GM19043 (cell line): Measurements from ENCODE around the gene SWI5.

Source experiments
- ATAC-seq: cut with Tn5 transposase; IDR thresholded peaks from one replicate; pipeline ENCODE4 v1.9.1; 2021; ENCODE audit warnings: low read depth; ENCODE audit not compliant: unreplicated experiment

The SWI5 gene

DNA sequence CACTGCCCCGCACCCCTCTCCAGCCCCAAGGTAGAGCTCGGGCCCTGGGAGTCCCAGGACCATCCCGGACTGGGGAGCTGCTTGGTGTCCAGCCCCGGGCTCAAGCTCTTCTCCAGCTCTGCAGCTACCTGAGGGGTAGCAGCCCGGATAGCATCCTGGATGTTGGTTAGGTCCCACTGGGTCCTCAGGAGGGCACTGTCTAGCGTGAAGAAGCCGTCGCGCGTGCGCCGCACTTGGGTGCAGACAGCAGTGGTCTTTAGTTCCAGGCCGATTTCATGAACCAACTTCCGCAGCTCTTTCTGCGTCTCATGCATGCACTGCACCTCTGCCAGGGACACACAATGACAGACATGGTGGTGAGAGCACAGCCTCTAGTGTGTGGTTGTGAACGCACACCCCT is 33.5 kb downstream of the SWI5 start:
- ATAC-seq, result no peak

DNA sequence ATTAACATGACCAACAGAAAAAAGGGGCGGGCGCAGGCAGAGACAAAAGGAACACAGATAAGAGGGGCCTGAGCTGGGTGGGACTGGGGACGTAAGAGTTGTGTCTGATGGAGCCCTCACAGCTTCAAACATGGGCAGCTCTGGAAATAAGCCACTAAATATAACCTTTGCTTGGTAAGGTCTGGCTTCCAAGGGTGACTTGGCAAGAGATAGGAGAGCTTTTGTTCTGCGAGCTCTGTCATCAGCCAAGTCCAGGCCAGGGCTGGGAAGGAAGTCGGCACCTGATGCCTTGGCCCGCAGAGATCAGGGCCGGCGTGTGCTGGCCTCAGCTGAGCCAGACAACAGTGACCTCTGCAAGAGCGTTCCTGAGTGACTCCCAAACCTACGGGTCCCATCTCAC is 34.4 kb downstream of the SWI5 start:
- no peak for ATAC-seq

DNA sequence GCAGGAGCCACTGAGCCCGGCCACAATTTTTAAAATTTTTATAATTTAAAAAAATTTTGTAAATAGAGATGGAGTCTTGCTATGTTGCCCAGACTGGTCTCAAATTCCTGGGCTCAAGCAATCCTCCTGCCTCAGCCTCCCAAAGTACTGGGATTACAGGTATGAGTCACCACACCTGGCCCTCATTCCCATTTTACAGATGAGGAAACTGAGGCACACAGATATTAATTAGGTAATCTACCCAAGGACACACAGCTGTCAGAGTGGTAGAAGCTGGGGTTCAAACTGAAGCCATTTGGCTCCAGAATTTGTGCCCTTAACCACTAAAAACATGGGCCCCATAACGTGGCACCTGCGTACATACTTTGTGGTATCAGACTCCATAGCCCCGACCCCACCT is 38.6 kb downstream of the SWI5 start:
- no peak for ATAC-seq

DNA sequence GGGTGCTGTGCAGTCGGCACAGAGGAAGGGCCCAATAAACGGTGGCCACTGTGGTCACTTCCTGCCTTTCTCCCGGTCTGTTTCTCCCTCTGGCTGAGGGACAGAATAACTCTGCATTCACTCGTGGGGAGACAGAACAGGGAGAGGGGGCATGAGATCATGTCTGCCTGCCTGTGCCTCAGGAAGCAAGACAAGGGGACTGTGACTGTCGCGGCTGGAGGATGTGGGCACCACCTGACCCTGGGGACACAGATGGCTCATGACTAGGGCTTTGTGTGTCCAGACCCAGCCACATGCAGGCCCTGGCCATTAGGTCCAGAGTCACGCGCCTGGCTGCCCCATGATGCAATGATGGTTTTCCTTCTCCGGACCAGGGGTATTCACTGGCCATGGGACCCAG is 40.3 kb downstream of the SWI5 start:
- no peak for ATAC-seq

DNA sequence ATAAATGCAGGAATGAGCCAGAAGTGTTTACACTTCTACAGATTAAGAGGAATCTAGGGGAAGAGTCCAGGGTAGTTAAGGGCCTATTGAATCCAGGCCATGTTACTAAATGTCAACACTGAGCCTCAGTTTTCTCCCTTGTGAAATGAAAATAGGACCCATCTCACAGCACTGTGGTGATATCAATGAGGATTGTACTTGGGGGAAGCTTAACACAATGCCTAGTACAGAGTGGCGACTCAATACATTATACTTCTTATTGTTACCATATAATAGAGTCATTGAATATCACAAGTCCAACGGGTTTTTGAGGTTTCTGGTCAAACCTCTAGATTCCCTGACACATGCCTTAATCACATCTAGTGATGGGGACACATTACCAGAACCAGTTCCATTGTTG is 41.6 kb downstream of the SWI5 start:
- no peak for ATAC-seq

DNA sequence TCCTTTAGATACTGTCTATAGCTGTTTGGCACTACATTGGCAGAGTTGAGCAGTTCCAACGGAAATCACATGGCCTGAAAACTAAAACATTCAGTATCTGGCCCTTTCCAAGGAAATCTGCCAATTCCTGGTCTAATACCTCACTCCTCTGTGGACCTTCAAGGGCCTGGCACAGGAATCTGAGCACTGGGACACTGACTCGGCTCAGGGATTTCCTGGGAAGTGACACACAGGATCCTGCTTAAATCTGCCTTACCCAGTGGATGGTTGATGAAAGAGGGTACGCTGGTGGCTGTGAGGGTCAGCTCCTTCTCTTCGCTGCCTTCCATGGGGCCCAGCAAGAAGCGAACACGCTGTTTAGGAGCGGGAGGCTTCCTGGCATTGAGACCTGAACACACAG is 45.3 kb downstream of the SWI5 start:
- ATAC-seq, result no peak

DNA sequence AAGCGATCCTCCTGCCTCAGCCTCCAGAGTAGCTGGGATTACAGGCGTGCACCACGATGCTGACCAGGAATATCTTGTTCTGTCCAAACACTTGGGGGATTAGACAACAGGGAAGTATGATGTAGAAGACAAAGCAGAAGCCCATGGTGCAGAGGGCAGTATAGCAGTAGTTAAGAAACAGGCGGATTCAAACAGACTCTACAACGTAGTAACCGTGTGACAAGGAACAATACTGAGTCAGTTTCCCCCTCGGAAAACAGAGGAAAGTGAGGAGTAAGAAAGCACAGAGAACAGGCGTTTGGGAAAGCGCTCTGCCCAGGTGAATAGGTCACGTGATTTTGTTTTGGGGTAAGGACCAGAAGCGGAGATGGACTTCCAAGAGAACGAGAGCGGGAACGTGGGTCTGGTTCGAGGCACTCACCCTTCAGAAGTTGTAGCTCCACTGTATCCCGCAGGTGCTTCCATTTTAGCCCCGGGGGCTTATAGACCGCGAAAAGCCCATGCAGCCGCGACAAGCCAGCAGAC is 45.9 kb downstream of the SWI5 start:
- ATAC-seq, result peak; percentile 13

DNA sequence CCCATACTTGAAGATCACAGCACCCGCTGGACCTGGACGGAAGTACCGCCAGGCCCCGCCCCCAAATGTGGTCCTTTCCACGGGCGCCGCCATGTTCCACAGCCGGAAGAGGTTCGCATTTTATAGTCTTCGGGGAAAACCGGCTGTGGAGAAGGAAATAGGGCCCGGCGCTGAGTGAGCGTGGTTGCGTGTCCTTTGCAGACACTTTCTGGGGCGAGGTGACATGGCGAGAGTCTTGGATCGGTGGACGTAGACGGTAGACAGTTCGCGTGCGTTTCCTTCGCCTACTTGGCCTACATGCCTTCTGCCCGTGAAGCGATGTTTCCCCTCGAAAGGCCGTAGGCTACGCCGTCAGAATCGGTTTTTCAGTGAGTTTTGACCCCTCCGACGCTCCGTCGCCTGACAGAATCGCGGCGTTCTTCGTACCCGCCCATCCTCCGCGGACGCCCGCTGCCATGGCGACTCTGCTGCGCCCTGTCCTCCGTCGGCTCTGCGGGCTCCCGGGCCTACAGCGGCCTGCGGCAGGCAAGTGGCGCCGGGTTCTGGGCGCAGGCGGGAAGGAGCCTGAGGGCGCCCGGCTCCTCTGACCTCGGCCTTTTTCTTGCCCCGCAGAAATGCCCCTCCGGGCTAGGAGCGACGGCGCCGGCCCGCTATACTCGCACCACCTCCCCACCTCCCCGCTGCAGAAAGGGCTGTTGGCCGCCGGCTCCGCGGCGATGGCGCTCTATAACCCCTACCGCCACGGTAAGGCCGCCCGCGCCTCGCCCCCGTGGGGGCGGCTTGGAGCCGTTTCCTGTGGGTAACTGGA is 46.5 kb downstream of the SWI5 start, which contains the start of the genes COQ4 and TRUB2:
Gene COQ4, plus strand, starts transcription at position 436 of the 808 bp plus-strand sequence. Its CDS starts 20 bp downstream, at position 456.
Gene TRUB2, minus strand, starts transcription at position 44 of the 808 bp plus-strand sequence. Its CDS starts 39 bp downstream, at position 5.
- ATAC-seq, result peak; percentile 86

DNA sequence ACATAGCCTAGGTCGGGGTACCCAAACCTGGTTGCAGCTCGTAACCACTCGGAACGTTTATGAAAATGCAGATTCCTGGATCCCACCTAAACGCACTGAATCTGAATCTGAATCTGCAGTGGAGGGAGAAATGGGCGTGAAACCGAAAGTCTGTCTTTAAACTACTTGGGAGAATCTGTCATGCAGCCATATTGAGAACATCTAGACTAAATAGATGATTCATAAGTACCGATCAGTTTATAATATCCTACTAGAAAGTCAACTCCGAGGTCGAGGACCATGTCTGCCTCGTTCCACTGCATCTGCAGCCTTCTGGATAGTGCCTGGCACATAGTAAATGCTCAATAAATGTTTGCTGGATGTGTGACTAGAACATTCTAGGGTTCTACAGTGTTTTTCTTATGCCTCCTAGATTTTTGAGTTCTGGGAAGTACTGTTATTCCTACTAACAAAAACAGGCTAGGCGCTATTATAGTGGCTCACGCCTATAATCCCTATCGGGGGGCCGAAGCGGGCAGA is 47.2 kb downstream of the SWI5 start:
- ATAC-seq, result no peak

DNA sequence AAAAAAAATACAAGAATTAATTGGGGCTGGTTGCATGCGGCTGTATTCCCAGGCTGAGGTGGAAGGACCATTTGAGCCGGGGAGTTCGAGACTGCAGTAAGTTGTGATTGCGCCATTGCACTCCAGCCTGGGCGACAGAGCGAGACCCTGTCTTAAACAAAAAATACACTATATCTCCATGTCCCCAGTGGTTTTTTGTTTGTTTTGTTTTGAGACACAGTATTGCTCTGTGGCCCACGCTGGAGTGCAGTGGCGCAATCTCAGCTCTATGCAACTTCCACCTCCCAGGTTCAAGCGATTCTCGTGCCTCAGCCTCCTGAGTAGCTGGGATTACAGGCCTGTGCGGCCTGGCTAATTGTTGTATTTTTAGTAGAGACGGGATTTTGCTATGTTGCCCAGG is 47.7 kb downstream of the SWI5 start:
- no peak for ATAC-seq

DNA sequence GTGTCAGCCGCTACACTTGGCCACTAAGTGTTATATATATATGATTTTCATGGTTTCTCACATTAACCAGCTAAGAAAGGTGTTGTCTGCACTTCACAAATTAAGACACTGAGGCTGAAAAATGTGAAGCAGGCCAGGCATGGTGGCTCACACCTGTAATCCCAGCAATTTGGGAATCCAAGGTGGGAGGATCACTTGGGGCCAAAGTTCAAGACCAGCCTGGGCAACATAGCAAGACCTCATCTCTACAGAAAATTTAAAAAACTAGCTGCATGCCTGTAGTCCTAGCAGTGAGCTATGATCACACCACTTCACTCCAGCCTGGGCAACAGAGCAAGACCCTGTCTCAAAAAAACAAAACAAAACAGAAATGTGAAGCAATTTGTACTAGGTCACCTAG is 48.3 kb downstream of the SWI5 start:
- no peak for ATAC-seq

DNA sequence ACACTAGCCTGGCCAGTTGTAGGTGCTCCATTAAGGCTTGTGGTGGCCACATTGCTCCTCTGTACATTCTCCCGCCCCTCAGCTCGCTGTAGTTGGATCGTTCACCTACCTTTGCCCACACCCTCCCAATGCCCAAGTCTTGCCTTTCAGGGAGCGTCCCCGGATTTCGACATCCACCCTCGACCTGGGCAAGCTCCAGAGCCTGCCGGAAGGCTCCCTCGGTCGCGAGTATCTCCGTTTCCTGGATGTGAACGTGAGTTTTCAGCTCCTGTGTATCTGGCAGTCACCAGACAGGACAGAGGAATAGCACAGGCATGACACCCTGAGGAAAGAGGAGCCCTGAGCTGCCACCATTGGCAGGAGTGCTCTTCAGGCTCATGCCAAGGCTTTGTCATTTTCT is 49.6 kb downstream of the SWI5 start:
- no peak for ATAC-seq

DNA sequence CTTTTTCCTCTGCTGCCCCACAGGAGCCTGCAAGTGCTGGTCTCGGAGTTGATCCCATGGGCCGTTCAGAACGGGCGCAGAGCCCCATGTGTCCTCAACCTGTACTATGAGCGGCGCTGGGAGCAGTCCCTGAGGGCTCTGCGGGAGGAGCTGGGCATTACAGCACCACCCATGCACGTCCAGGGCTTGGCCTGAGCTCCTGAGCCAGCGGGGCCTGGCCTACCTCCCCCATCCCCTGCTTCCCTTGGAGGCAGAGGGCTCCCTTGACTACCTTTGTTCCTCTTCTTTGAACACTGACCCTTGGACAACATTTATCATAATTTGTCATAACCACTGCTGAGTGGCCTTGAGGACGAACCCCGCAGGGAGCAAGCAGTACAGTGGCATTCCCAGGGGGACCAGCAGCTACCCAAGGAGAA is 57.4 kb downstream of the SWI5 start:
- no peak for ATAC-seq

DNA sequence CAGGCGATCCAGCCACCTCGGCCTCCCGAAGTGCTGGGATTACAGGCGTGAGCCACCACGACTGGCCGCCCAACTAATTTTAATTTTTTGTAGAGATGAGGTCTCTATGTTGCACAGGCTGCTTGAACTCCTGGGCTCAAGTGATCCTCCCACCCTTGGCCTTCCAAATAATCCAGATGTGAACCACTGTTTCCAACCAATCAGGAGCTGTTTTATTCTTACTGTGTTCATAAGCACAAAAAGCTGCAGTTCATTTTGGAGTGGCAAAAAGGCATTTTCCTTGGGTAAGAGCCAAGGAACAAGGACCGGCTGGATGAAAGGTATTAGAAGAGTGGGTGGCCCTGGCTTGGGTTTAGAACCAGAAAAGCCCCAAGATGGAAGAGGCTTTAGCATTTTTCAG is 59.1 kb downstream of the SWI5 start:
- ATAC-seq, result no peak

DNA sequence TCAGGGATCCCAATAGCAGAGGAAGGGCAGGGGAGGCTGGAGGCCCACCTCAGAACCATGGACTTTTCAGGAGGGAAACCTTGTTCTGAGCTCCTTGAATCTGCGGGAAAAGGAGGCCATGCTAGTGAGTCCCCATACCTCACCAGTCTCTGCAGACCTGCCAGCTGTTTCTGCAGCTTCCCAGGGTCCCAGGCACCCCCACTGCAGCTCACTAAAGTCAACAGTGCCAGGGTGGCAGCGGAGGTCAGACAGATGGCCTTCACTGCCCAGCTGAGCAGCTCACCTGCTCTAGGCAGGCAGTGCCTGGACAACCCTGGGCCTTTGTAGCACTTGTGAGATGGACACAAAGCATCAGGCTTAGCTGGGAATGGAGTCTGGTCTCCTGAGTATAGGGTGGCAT is 59.8 kb downstream of the SWI5 start:
- no peak for ATAC-seq

DNA sequence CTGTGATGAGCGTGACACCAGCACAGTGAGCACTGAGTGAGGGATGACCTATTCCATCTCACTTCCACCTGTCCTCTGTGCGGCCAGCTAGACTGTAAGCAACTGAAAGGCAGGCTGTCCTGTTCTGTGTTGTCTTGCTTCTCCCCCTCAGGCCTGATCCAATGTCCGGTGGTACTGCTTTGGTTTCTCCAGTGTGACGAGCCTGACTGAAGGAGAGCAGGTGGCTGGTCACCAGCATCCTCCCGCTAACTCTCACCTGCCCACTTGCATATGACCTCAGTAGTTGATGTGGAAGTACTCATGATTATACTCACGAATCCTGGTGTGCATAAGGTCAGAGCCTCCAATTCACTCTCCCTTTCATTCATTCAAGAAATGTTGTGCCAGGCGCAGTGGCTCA is 61.9 kb downstream of the SWI5 start:
- no peak for ATAC-seq
